NCI-H2227 (cell line): ENCODE data around the gene SCYL1.

Experiments used
- DNase-seq: peaks from one replicate; lab custom pipeline; 2025; ENCODE audit not compliant: unreplicated experiment; lab: John Stamatoyannopoulos, UW

The SCYL1 gene

GRCh38 chr11:65579291-65579690 lies 54.4 kb downstream of the SCYL1 start:
- no peak for DNase-seq

- DNase-seq: no peak
Measured at GRCh38 chr11:65580031-65580692, 55.3 kb downstream of the SCYL1 start.

GRCh38 chr11:65580756-65581155 lies 55.9 kb downstream of the SCYL1 start:
- no peak for DNase-seq

- DNase-seq: no peak
Measured at GRCh38 chr11:65581928-65582327, 57.0 kb downstream of the SCYL1 start.

GRCh38 chr11:65583589-65583988 lies 58.7 kb downstream of the SCYL1 start:
- no peak for DNase-seq

GRCh38 chr11:65584106-65584505 lies 59.2 kb downstream of the SCYL1 start:
- DNase-seq: no peak

- DNase-seq: no peak
Measured at GRCh38 chr11:65584723-65585171, 59.9 kb downstream of the SCYL1 start.

GRCh38 chr11:65585396-65586246 lies 60.7 kb downstream of the SCYL1 start:
- DNase-seq: no peak

- no peak for DNase-seq
Measured at GRCh38 chr11:65586247-65586630, 61.4 kb downstream of the SCYL1 start.

- DNase-seq: no peak
Measured at GRCh38 chr11:65586676-65587075, 61.8 kb downstream of the SCYL1 start.
